ENCODE data around the gene HOOK1.
A peak's percentile ranks its signal among the peaks of the same experiment; 100 is the strongest.
"Not testable (repeated sequence)": the region's sequence is repeated elsewhere in the genome, so short reads cannot be mapped to it uniquely, and the experiment has no call there.

The HOOK1 gene

GRCh38 chr1:59897165-59897564, 82.4 kb downstream of the HOOK1 start:
- no peak for DNase-seq

- DNase-seq, result peak; percentile 13
Observed at GRCh38 chr1:59898927-59899326, 84.2 kb downstream of the HOOK1 start.

- no peak for DNase-seq
Observed at GRCh38 chr1:59900640-59901039, 85.9 kb downstream of the HOOK1 start.

- peak; percentile 13 for DNase-seq
Observed at GRCh38 chr1:59901770-59902388, 87.1 kb downstream of the HOOK1 start.

GRCh38 chr1:59903141-59903754, 88.5 kb downstream of the HOOK1 start:
- peak; percentile 6 for DNase-seq

- DNase-seq, result no peak
Observed at GRCh38 chr1:59906931-59907330, 92.2 kb downstream of the HOOK1 start.

- no peak for DNase-seq
Observed at GRCh38 chr1:59908084-59908483, 93.3 kb downstream of the HOOK1 start.

- DNase-seq, result no peak
Observed at GRCh38 chr1:59908682-59909081, 93.9 kb downstream of the HOOK1 start.

GRCh38 chr1:59914791-59915286, 100.1 kb downstream of the HOOK1 start:
- not testable (repeated sequence) for DNase-seq

GRCh38 chr1:59915516-59915915, 100.8 kb downstream of the HOOK1 start:
- DNase-seq, result peak; percentile 5

- DNase-seq, result no peak
Observed at GRCh38 chr1:59917026-59917784, 102.5 kb downstream of the HOOK1 start.

- no peak for DNase-seq
Observed at GRCh38 chr1:59917785-59918180, 103.0 kb downstream of the HOOK1 start.

- no peak for DNase-seq
Observed at GRCh38 chr1:59919746-59920145, 105.0 kb downstream of the HOOK1 start.

- DNase-seq, result not testable (repeated sequence)
Observed at GRCh38 chr1:59921258-59921899, 106.6 kb downstream of the HOOK1 start.

GRCh38 chr1:59924653-59925052, 109.9 kb downstream of the HOOK1 start:
- DNase-seq, result no peak
